ENCODE measurements around the gene AUTS2. TPM values are rescaled to one million over a fixed set of nuclear protein-coding genes. Genes with fewer than 3 reads are reported as not detected.

AUTS2 gene
- total RNA-seq, 1 donor from 2014 or later = 80.6 TPM

DNA sequence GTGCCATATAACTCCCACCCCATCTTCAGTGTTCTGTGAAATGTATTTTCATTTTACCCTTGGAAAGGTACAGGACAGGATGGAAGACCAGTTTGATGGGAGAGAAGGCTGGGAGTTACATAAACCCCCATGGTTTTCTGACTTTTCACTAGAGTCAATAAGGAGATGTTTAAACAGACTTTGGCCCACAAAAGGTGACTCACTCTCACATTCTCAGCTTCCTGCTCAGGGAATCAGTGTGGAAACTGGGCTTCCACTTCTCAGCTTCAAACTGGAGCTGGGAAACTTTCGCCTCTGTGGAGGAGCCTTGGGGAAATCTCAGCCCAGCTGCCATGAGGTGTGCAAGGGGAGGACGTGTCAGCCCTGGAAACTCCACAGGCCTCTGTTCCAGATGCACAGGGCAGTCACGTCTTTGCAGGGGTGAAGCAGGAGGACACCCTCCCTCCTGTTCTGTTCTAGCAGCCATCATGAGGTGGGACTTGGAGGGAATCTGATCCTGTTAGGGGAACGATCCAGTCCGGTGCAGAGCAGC, 973.2 kb downstream of the AUTS2 start:
- H3K27ac Mint-ChIP-seq (ENCODE audit: unreplicated experiment) = no peak overlapping the region
- TF ChIP-seq, protein P1, sequence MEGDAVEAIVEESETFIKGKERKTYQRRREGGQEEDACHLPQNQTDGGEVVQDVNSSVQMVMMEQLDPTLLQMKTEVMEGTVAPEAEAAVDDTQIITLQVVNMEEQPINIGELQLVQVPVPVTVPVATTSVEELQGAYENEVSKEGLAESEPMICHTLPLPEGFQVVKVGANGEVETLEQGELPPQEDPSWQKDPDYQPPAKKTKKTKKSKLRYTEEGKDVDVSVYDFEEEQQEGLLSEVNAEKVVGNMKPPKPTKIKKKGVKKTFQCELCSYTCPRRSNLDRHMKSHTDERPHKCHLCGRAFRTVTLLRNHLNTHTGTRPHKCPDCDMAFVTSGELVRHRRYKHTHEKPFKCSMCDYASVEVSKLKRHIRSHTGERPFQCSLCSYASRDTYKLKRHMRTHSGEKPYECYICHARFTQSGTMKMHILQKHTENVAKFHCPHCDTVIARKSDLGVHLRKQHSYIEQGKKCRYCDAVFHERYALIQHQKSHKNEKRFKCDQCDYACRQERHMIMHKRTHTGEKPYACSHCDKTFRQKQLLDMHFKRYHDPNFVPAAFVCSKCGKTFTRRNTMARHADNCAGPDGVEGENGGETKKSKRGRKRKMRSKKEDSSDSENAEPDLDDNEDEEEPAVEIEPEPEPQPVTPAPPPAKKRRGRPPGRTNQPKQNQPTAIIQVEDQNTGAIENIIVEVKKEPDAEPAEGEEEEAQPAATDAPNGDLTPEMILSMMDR (IDR thresholded peaks at IDR 0.05) = no peak
- peaks cover 25% of the 10 kb centered on the region for H3K4me1 Mint-ChIP-seq (ENCODE audit: unreplicated experiment)
- no peak overlapping the region for H3K4me3 Mint-ChIP-seq (ENCODE audit: unreplicated experiment)
- H3K36me3 Mint-ChIP-seq (ENCODE audit: unreplicated experiment) = peaks cover 22% of the 10 kb centered on the region
- H3K9me3 Mint-ChIP-seq (ENCODE audit: unreplicated experiment) = no peaks in the 10 kb centered on the region
- no peak for DNase-seq (ENCODE audit: extremely low spot score, unreplicated experiment)
- no peaks in the 10 kb centered on the region for H3K27me3 Mint-ChIP-seq (ENCODE audit: unreplicated experiment)

DNA sequence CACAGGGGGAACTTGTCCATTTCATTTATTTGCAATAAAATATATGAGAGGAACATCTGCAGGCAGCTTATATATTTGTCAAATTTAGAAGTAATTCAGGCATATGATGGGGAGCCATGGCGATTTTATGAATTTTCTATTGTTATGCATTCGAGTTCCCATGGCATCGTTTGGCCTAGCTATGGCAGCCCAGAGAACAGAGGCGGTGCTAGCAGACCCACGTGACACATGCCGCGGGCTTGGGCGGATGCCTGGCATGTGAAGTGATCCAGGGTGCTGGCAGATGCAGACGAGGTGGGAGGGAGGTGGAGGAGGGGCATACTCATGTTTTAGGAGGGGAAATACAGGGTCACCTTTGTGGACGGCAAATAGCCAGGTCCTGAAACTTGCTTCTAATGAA, 973.7 kb downstream of the AUTS2 start:
- H3K4me3 Mint-ChIP-seq (ENCODE audit: unreplicated experiment) = no peak overlapping the region
- peaks cover 20% of the 10 kb centered on the region for H3K4me1 Mint-ChIP-seq (ENCODE audit: unreplicated experiment)
- peaks cover 22% of the 10 kb centered on the region for H3K36me3 Mint-ChIP-seq (ENCODE audit: unreplicated experiment)

DNA sequence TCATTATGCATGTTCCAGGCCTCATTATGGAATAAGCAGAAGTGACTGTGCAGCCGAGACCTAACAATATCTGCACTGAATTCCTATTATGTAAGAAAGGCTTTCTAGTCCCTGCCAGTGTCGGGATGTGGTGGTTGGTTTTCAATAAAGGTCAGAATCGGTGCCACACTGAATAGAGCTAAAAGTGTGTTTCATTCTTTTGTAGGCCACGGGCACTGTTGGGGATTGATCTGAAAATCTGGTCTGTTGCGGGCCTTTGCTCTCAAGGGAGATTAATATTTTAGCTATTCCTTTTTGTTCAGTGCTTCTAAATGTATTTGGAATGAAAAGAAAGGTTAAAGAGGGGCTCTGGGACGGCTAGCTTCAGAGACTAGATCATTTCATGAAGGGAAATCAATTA, 974.3 kb downstream of the AUTS2 start:
- peaks cover 22% of the 10 kb centered on the region for H3K36me3 Mint-ChIP-seq (ENCODE audit: unreplicated experiment)
- DNase-seq (ENCODE audit: extremely low spot score, unreplicated experiment) = no peak
- TF ChIP-seq, protein P1 (IDR thresholded peaks at IDR 0.05) = no peak
- H3K4me1 Mint-ChIP-seq (ENCODE audit: unreplicated experiment) = peaks cover 17% of the 10 kb centered on the region
- no peaks in the 10 kb centered on the region for H3K27me3 Mint-ChIP-seq (ENCODE audit: unreplicated experiment)
- H3K4me3 Mint-ChIP-seq (ENCODE audit: unreplicated experiment) = no peak overlapping the region
- no peaks in the 10 kb centered on the region for H3K9me3 Mint-ChIP-seq (ENCODE audit: unreplicated experiment)
- H3K27ac Mint-ChIP-seq (ENCODE audit: unreplicated experiment) = no peak overlapping the region

More for the DNA sequence above, 973.7 kb downstream of the AUTS2 start:
- H3K27ac Mint-ChIP-seq (ENCODE audit: unreplicated experiment) = no peak overlapping the region
- no peaks in the 10 kb centered on the region for H3K9me3 Mint-ChIP-seq (ENCODE audit: unreplicated experiment)
- TF ChIP-seq, protein P1 (IDR thresholded peaks at IDR 0.05) = no peak
- DNase-seq (ENCODE audit: extremely low spot score, unreplicated experiment) = no peak
- H3K27me3 Mint-ChIP-seq (ENCODE audit: unreplicated experiment) = no peaks in the 10 kb centered on the region

DNA sequence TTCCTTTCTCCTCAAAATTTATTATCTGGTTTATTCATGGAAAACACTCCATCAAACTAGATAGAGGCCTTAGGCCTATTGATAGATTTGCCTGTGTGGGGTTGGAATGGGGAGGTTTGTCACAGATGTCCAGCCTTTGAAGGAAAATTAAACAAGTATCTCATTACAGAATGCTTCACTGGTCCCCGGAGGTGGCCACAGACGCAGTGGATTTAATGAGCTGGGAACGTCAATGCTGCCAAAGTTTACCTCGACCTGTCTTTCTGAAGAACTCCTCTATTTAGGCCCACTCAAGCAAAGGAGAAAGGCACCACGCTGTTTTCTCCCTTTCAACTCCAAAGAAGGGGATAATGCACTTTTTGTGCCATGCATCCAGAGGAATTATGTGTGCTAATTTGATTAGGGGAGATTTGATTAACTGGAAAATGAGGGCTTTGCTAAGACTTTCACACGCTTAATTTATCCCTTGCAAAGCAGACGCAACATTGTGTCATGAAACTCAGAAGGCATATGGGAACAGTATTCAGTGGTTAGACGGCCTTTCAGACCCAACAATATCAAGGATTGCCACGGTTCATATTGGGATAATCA, 974.9 kb downstream of the AUTS2 start:
- no peaks in the 10 kb centered on the region for H3K9me3 Mint-ChIP-seq (ENCODE audit: unreplicated experiment)
- no peaks in the 10 kb centered on the region for H3K27me3 Mint-ChIP-seq (ENCODE audit: unreplicated experiment)

DNA sequence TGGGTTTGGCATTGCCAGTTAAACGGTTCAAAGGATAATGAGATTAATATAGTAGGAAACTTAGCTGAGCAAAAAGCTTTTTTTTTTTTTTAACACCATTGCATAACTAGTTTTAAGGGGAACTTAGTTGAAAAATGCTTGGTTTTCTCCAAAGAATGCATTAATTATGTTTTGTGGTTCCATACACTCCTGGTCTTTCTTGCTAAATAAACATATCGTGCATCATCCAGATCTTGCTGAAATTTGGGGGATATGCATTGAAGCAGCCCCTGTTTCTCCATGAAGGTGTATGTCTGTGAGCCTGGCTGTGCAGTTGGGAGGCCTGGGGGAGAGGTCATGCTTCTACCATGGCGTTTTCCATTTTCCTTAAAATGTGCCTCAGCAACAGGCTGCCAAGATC, 975.4 kb downstream of the AUTS2 start:
- Mint-ChIP-seq H3K9me3 (ENCODE audit: unreplicated experiment) (no peaks in the 10 kb centered on the region), H3K36me3 (ENCODE audit: unreplicated experiment) (peaks cover 22% of the 10 kb centered on the region), H3K27me3 (ENCODE audit: unreplicated experiment) (no peaks in the 10 kb centered on the region), H3K4me3 (ENCODE audit: unreplicated experiment) (no peak overlapping the region), H3K4me1 (ENCODE audit: unreplicated experiment) (peaks cover 17% of the 10 kb centered on the region), H3K27ac (ENCODE audit: unreplicated experiment) (no peak overlapping the region)
- DNase-seq (ENCODE audit: extremely low spot score, unreplicated experiment) = no peak
- TF ChIP-seq, protein P1 (IDR thresholded peaks at IDR 0.05) = no peak

More for the DNA sequence above, 974.9 kb downstream of the AUTS2 start:
- H3K36me3 Mint-ChIP-seq (ENCODE audit: unreplicated experiment) = peaks cover 22% of the 10 kb centered on the region
- H3K4me1 Mint-ChIP-seq (ENCODE audit: unreplicated experiment) = peaks cover 17% of the 10 kb centered on the region
- H3K27ac Mint-ChIP-seq (ENCODE audit: unreplicated experiment) = no peak overlapping the region
- no peak overlapping the region for H3K4me3 Mint-ChIP-seq (ENCODE audit: unreplicated experiment)
- TF ChIP-seq, protein P1 (IDR thresholded peaks at IDR 0.05) = no peak
- DNase-seq (ENCODE audit: extremely low spot score, unreplicated experiment) = no peak
